HEK293 (cell line): ENCODE data around the gene KIAA1671.

ENCODE experiments used
- CTCF ChIA-PET: fragments of 350-600 bp; formaldehyde crosslinking; extraction: SDS; loops from one replicate; lab custom pipeline; 2021; ENCODE audit warnings: antibody characterized with exemption; lab: Yijun Ruan, JAX
- POLR2A ChIA-PET: fragments of 300-600 bp; formaldehyde crosslinking; extraction: SDS; loops from one replicate; lab custom pipeline; 2020; ENCODE audit warnings: antibody characterized with exemption, inconsistent platforms; lab: Yijun Ruan, JAX
- H3K27ac ChIP-seq: fragments of 200-500 bp; sonication (Bioruptor generic); 2 replicates; pipeline ENCODE4 v1.5.1; 2014; ENCODE audit warnings: low read depth, low read length, control low read depth, inconsistent platforms; ENCODE audit errors: extremely low read depth
- H3K36me3 ChIP-seq, 2 experiments: fragments of 200-500 bp in 1 of 2; sonication (Bioruptor generic) in 1 of 2; 1 replicate in 1 of 2; 2 replicates in 1 of 2; pipeline ENCODE4 v1.5.1; 2014 to 2017; ENCODE audit warnings: inconsistent platforms in 2 of 2, low read length in 2 of 2; ENCODE audit not compliant: control insufficient read depth in 2 of 2, insufficient read depth in 1 of 2
- H3K4me1 ChIP-seq: fragments of 200-500 bp; sonication (Bioruptor generic); 2 replicates; pipeline ENCODE4 v1.5.1; 2014; ENCODE audit warnings: mild to moderate bottlenecking, low read length, inconsistent platforms; ENCODE audit not compliant: control insufficient read depth, insufficient read depth
- H3K4me3 ChIP-seq: 2 replicates; pipeline ENCODE4 v1.5.1; 2011; ENCODE audit warnings: low read depth, mild to moderate bottlenecking, control low read depth, low read length, moderate library complexity
- H3K9me3 ChIP-seq: fragments of 200-500 bp; sonication (Bioruptor generic); 2 replicates; pipeline ENCODE4 v1.5.1; 2014; ENCODE audit warnings: low read depth, low read length, inconsistent platforms; ENCODE audit not compliant: control insufficient read depth, insufficient read depth
- KLF9 ChIP-seq: fragments of 450-650 bp; formaldehyde crosslinking; IDR thresholded peaks from 2 replicates; pipeline ENCODE4 v1.5.1; 2016; ENCODE audit warnings: missing biosample characterization, missing genetic modification characterization, low read depth
- TRIM28 ChIP-seq: IDR thresholded peaks from 2 replicates; pipeline ENCODE4 v1.6.1; 2011; ENCODE audit warnings: low read length, control low read depth, borderline replicate concordance
- ZBTB1 ChIP-seq: fragments of 450-650 bp; formaldehyde crosslinking; IDR thresholded peaks from 2 replicates; pipeline ENCODE4 v1.5.1; 2016; ENCODE audit warnings: missing biosample characterization, missing genetic modification characterization
- ZNF10 ChIP-seq: fragments of 450-650 bp; formaldehyde crosslinking; IDR thresholded peaks from 2 replicates; pipeline ENCODE4 v1.5.1; 2017; ENCODE audit warnings: missing biosample characterization, missing genetic modification characterization
- ZNF16 ChIP-seq: fragments of 450-650 bp; formaldehyde crosslinking; IDR thresholded peaks from 2 replicates; pipeline ENCODE4 v1.5.1; 2016; ENCODE audit warnings: low read depth, missing biosample characterization, missing genetic modification characterization
- ZNF169 ChIP-seq: fragments of 450-650 bp; formaldehyde crosslinking; IDR thresholded peaks from 2 replicates; pipeline ENCODE4 v1.5.1; 2016; ENCODE audit warnings: missing biosample characterization, missing genetic modification characterization
- ZNF19 ChIP-seq: fragments of 450-650 bp; formaldehyde crosslinking; IDR thresholded peaks from 2 replicates; pipeline ENCODE4; 2016; ENCODE audit warnings: missing biosample characterization, missing genetic modification characterization, low read depth
- ZNF248 ChIP-seq: fragments of 450-650 bp; formaldehyde crosslinking; IDR thresholded peaks from 2 replicates; pipeline ENCODE4 v1.5.1; 2017; ENCODE audit warnings: missing biosample characterization, missing genetic modification characterization
- ZNF266 ChIP-seq: fragments of 450-650 bp; formaldehyde crosslinking; IDR thresholded peaks from 2 replicates; pipeline ENCODE4 v1.5.1; 2016; ENCODE audit warnings: missing biosample characterization, missing genetic modification characterization, low read depth
- ZNF600 ChIP-seq: fragments of 450-650 bp; formaldehyde crosslinking; IDR thresholded peaks from 2 replicates; pipeline ENCODE4 v1.5.1; 2016; ENCODE audit warnings: missing biosample characterization, missing genetic modification characterization
- ZNF610 ChIP-seq: fragments of 450-650 bp; formaldehyde crosslinking; IDR thresholded peaks from 2 replicates; pipeline ENCODE4 v1.5.1; 2016; ENCODE audit warnings: missing biosample characterization, missing genetic modification characterization, borderline replicate concordance
- ZNF621 ChIP-seq: fragments of 450-650 bp; formaldehyde crosslinking; IDR thresholded peaks from 2 replicates; pipeline ENCODE4 v1.5.1; 2017; ENCODE audit warnings: missing biosample characterization, missing genetic modification characterization
- ZNF623 ChIP-seq: fragments of 450-650 bp; formaldehyde crosslinking; IDR thresholded peaks from 2 replicates; pipeline ENCODE4 v1.5.1; 2016; ENCODE audit warnings: missing biosample characterization, missing genetic modification characterization
- ZNF629 ChIP-seq: fragments of 450-650 bp; formaldehyde crosslinking; IDR thresholded peaks from 2 replicates; pipeline ENCODE4 v1.5.1; 2017; ENCODE audit warnings: missing biosample characterization, missing genetic modification characterization
- TF ChIP-seq, protein P1 (sequence below): fragments of 450-650 bp; formaldehyde crosslinking; IDR thresholded peaks from 2 replicates; pipeline ENCODE4 v1.5.1; 2016; ENCODE audit warnings: missing biosample characterization, missing genetic modification characterization, borderline replicate concordance
- TF ChIP-seq, protein P2 (sequence below): fragments of 450-650 bp; formaldehyde crosslinking; IDR thresholded peaks from 2 replicates; pipeline ENCODE4 v1.5.1; 2016; ENCODE audit warnings: missing biosample characterization, missing genetic modification characterization
- TF ChIP-seq, protein P3 (sequence below): fragments of 450-650 bp; formaldehyde crosslinking; optimal IDR thresholded peaks from 2 replicates; pipeline ENCODE3; 2016; ENCODE audit warnings: missing biosample characterization, mild to moderate bottlenecking, missing genetic modification characterization
- TF ChIP-seq, protein P4 (sequence below): fragments of 450-650 bp; formaldehyde crosslinking; IDR thresholded peaks from 2 replicates; pipeline ENCODE4 v1.5.1; 2016; ENCODE audit warnings: missing biosample characterization, missing genetic modification characterization

KIAA1671 gene

DNA sequence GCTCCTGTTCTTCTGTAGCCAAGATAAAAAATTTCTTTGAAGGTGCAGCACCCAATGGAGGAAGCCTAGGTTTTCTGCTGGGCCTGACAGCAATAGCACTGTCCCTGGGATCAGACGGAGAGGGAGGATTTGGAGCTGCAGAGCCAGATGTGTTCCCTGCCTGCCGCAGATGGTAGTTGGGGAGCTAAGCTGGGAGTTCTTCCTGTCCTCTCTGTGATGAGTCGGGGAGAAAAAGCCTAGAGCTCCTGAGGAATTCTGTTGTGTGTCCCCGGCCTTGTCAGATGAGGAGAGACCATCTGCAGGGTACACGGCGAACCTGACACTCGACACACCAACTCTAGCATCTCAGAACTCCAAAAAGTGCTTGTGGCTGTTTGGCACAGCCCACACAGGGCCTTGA lies 143.4 kb downstream of the KIAA1671 start (continued):
- TF ChIP-seq, protein P1, sequence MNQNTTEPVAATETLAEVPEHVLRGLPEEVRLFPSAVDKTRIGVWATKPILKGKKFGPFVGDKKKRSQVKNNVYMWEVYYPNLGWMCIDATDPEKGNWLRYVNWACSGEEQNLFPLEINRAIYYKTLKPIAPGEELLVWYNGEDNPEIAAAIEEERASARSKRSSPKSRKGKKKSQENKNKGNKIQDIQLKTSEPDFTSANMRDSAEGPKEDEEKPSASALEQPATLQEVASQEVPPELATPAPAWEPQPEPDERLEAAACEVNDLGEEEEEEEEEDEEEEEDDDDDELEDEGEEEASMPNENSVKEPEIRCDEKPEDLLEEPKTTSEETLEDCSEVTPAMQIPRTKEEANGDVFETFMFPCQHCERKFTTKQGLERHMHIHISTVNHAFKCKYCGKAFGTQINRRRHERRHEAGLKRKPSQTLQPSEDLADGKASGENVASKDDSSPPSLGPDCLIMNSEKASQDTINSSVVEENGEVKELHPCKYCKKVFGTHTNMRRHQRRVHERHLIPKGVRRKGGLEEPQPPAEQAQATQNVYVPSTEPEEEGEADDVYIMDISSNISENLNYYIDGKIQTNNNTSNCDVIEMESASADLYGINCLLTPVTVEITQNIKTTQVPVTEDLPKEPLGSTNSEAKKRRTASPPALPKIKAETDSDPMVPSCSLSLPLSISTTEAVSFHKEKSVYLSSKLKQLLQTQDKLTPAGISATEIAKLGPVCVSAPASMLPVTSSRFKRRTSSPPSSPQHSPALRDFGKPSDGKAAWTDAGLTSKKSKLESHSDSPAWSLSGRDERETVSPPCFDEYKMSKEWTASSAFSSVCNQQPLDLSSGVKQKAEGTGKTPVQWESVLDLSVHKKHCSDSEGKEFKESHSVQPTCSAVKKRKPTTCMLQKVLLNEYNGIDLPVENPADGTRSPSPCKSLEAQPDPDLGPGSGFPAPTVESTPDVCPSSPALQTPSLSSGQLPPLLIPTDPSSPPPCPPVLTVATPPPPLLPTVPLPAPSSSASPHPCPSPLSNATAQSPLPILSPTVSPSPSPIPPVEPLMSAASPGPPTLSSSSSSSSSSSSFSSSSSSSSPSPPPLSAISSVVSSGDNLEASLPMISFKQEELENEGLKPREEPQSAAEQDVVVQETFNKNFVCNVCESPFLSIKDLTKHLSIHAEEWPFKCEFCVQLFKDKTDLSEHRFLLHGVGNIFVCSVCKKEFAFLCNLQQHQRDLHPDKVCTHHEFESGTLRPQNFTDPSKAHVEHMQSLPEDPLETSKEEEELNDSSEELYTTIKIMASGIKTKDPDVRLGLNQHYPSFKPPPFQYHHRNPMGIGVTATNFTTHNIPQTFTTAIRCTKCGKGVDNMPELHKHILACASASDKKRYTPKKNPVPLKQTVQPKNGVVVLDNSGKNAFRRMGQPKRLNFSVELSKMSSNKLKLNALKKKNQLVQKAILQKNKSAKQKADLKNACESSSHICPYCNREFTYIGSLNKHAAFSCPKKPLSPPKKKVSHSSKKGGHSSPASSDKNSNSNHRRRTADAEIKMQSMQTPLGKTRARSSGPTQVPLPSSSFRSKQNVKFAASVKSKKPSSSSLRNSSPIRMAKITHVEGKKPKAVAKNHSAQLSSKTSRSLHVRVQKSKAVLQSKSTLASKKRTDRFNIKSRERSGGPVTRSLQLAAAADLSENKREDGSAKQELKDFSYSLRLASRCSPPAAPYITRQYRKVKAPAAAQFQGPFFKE (tag by site-specific recombination), result no peak
- TF ChIP-seq, protein P2, sequence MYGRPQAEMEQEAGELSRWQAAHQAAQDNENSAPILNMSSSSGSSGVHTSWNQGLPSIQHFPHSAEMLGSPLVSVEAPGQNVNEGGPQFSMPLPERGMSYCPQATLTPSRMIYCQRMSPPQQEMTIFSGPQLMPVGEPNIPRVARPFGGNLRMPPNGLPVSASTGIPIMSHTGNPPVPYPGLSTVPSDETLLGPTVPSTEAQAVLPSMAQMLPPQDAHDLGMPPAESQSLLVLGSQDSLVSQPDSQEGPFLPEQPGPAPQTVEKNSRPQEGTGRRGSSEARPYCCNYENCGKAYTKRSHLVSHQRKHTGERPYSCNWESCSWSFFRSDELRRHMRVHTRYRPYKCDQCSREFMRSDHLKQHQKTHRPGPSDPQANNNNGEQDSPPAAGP (tag by site-specific recombination), result no peak
- no peak for TF ChIP-seq ZNF600
- TF ChIP-seq ZNF248 (tag by site-specific recombination), result no peak
- TF ChIP-seq, all 188 proteins: peak for 0

DNA sequence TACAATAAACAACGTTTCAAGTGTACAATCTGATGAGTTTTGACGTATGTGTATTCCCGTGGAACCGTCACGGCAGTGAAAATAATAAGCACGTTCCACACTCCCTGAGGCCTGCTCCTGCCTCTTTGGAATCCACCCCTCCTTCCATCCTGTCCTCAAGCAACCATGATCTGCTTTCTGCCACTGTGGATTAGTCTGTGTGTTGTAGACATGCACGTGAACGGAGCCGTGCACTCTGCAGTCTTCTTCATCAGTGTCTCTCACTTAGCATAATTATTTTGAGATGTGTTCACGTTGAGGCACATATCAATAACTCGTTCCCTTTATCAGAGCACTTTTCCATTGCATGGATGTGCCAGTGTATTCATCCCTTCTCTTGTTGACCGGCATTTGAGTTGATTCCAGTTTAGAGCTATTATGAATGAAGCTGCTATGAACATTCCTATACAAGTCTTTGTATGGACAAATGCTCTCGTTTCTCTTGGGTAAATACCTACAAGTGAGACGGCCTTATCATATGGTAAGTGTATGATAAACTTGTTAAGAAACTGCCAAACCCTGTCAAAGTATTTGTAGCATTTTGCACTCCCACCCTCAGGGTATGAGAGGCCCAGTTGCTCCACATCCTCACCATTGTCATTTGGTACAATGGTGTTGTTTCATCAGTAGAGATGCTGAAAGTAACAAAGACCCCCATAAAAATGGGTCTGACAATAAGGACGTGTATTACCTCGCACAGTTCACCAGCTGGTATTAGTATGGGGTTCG lies 144.3 kb downstream of the KIAA1671 start:
- TF ChIP-seq ZNF623 (tag by site-specific recombination) (no peak), ZBTB1 (tag by site-specific recombination) (no peak), ZNF10 (no peak), ZNF266 (no peak), ZNF629 (tag by site-specific recombination) (no peak), KLF9 (tag by site-specific recombination) (no peak), TRIM28 (no peak), ZNF621 (tag by site-specific recombination) (no peak), ZNF19 (tag by site-specific recombination) (no peak), ZNF16 (tag by site-specific recombination) (no peak), ZNF610 (tag by site-specific recombination) (no peak), ZNF169 (tag by site-specific recombination) (no peak)
- TF ChIP-seq, protein P3, sequence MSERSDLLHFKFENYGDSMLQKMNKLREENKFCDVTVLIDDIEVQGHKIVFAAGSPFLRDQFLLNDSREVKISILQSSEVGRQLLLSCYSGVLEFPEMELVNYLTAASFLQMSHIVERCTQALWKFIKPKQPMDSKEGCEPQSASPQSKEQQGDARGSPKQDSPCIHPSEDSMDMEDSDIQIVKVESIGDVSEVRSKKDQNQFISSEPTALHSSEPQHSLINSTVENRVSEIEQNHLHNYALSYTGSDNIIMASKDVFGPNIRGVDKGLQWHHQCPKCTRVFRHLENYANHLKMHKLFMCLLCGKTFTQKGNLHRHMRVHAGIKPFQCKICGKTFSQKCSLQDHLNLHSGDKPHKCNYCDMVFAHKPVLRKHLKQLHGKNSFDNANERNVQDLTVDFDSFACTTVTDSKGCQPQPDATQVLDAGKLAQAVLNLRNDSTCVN (tag by site-specific recombination), result no peak
- TF ChIP-seq, protein P4, sequence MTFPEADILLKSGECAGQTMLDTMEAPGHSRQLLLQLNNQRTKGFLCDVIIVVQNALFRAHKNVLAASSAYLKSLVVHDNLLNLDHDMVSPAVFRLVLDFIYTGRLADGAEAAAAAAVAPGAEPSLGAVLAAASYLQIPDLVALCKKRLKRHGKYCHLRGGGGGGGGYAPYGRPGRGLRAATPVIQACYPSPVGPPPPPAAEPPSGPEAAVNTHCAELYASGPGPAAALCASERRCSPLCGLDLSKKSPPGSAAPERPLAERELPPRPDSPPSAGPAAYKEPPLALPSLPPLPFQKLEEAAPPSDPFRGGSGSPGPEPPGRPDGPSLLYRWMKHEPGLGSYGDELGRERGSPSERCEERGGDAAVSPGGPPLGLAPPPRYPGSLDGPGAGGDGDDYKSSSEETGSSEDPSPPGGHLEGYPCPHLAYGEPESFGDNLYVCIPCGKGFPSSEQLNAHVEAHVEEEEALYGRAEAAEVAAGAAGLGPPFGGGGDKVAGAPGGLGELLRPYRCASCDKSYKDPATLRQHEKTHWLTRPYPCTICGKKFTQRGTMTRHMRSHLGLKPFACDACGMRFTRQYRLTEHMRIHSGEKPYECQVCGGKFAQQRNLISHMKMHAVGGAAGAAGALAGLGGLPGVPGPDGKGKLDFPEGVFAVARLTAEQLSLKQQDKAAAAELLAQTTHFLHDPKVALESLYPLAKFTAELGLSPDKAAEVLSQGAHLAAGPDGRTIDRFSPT (tag by site-specific recombination), result no peak
- TF ChIP-seq, all 188 proteins: peak for 0
- Histone ChIP-seq H3K4me1 (no peaks in the 10 kb centered on the region), H3K27ac (no peak overlapping the region), H3K9me3 (no peaks in the 10 kb centered on the region), H3K4me3 (no peak overlapping the region), H3K36me3 (no peaks in the 10 kb centered on the region)
- ChIA-PET CTCF (interaction anchor here (3.7 kb wide), 1 partner anchor 16 kb away, joined by 11 read pairs; no protein-coding TSS in a partner anchor), POLR2A (no interaction called here)
